Activated CD8-positive, alpha-beta T cell treated with anti-CD3 and anti-CD28 coated beads, Interleukin-2, amount 10 ng/mL, durations not matched to agents 7 days and 5 days (primary cell): Measurements from ENCODE around the gene LRRC1. TPM values are rescaled to one million over a fixed set of nuclear protein-coding genes. Genes with fewer than 3 reads are reported as not detected.

Experiments used
- ATAC-seq: fragments of 150-1000 bp; cut with Tn5 transposase; one replicate; pipeline ENCODE4 v1.10.0; 2021; ENCODE audit warnings: moderate library complexity
- CTCF ChIA-PET: fragments of 350-600 bp; sonication (Branson Sonifier 250); formaldehyde crosslinking; loops from one replicate; lab custom pipeline; 2021; ENCODE audit warnings: antibody characterized with exemption; lab: Charles Lee
- POLR2A ChIA-PET: fragments of 350-600 bp; sonication (Branson Sonifier 250); formaldehyde crosslinking; loops from one replicate; lab custom pipeline; 2021; ENCODE audit warnings: antibody characterized with exemption; lab: Charles Lee
- DNase-seq: peaks from one replicate; pipeline ENCODE4 v3.0.0-alpha.2; 2020
- H3K27ac Mint-ChIP-seq: one replicate; pipeline ENCODE4 v1.8.0; 2021; ENCODE audit warnings: mild to moderate bottlenecking, mixed read lengths
- H3K27me3 Mint-ChIP-seq: one replicate; pipeline ENCODE4 v1.8.0; 2021; ENCODE audit warnings: low read depth, mixed read lengths
- H3K36me3 Mint-ChIP-seq: one replicate; pipeline ENCODE4 v1.8.0; 2021; ENCODE audit warnings: low read depth, mixed read lengths
- H3K4me1 Mint-ChIP-seq: one replicate; pipeline ENCODE4 v1.8.0; 2021; ENCODE audit warnings: low read depth, mixed read lengths
- H3K4me3 Mint-ChIP-seq: one replicate; pipeline ENCODE4 v1.8.0; 2021; ENCODE audit warnings: mild to moderate bottlenecking, mixed read lengths
- H3K9me3 Mint-ChIP-seq: one replicate; pipeline ENCODE4 v1.8.0; 2022; ENCODE audit warnings: mixed read lengths; ENCODE audit not compliant: insufficient read depth
- total RNA-seq, 2 experiments: library from RNA; stranded (reverse); gene quantifications; one replicate each; pipeline ENCODE4 v1.2.3, GENCODE V29; 2021

The LRRC1 gene
- total RNA-seq, 2 experiments from 2014 or later: 3.6 to 4.2 TPM

- Mint-ChIP-seq H3K36me3 (peaks cover 8% of the 10 kb centered on the region), H3K27me3 (no peaks in the 10 kb centered on the region), H3K9me3 (no peaks in the 10 kb centered on the region), H3K27ac (no peak overlapping the region), H3K4me3 (no peak overlapping the region), H3K4me1 (no peaks in the 10 kb centered on the region)
- ChIA-PET POLR2A (no interaction called here), CTCF (no interaction called here)
- ATAC-seq (no peak), DNase-seq (no peak)
These were observed 112.0 kb downstream of the LRRC1 start for GRCh38 chr6:53906842-53907241.

- ATAC-seq: no peak
- H3K4me1 Mint-ChIP-seq: no peaks in the 10 kb centered on the region
- no peak overlapping the region for H3K4me3 Mint-ChIP-seq
- H3K27ac Mint-ChIP-seq: no peak overlapping the region
- no peaks in the 10 kb centered on the region for H3K9me3 Mint-ChIP-seq
- H3K27me3 Mint-ChIP-seq: no peaks in the 10 kb centered on the region
- ChIA-PET CTCF (no interaction called here), POLR2A (no interaction called here)
- no peak for DNase-seq
- H3K36me3 Mint-ChIP-seq: no peaks in the 10 kb centered on the region
These were observed 116.0 kb downstream of the LRRC1 start for GRCh38 chr6:53910834-53911233.

GRCh38 chr6:53912661-53913060, 117.9 kb downstream of the LRRC1 start:
- no peaks in the 10 kb centered on the region for H3K4me1 Mint-ChIP-seq
- no peak for ATAC-seq
- H3K27ac Mint-ChIP-seq: no peak overlapping the region
- no peaks in the 10 kb centered on the region for H3K27me3 Mint-ChIP-seq
- no peaks in the 10 kb centered on the region for H3K36me3 Mint-ChIP-seq
- H3K9me3 Mint-ChIP-seq: no peaks in the 10 kb centered on the region
- no peak for DNase-seq
- CTCF ChIA-PET: interaction anchor here (1.2 kb wide), 1 partner anchor 43 kb away, joined by 3 read pairs; no protein-coding TSS in a partner anchor
- POLR2A ChIA-PET: no interaction called here
- H3K4me3 Mint-ChIP-seq: no peak overlapping the region

DNA sequence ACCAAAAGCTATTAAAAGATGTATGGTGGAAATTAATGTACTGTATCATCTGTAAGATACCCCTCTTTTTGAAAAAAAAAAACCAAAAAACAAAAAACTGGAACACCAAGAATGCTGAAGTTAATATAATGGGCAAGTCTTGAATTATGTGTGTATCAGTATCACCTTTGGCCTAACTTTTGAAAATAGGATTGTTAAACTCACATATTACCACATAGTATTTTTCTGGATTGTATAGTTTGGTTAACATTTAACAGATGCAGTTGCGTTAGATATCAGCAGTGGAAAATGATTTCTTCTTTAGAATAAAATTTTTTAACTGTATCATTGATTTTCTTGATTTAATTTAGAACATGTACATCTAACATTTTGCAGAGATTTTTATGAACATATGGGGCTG, 118.5 kb downstream of the LRRC1 start:
- no peaks in the 10 kb centered on the region for H3K4me1 Mint-ChIP-seq
- H3K27ac Mint-ChIP-seq: no peak overlapping the region
- DNase-seq (no peak), ATAC-seq (no peak)
- CTCF ChIA-PET: interaction anchor here (1.2 kb wide), 1 partner anchor 43 kb away, joined by 3 read pairs; no protein-coding TSS in a partner anchor
- H3K9me3 Mint-ChIP-seq: no peaks in the 10 kb centered on the region
- H3K4me3 Mint-ChIP-seq: no peak overlapping the region
- POLR2A ChIA-PET: no interaction called here
- H3K27me3 Mint-ChIP-seq: no peaks in the 10 kb centered on the region
- no peaks in the 10 kb centered on the region for H3K36me3 Mint-ChIP-seq

DNA sequence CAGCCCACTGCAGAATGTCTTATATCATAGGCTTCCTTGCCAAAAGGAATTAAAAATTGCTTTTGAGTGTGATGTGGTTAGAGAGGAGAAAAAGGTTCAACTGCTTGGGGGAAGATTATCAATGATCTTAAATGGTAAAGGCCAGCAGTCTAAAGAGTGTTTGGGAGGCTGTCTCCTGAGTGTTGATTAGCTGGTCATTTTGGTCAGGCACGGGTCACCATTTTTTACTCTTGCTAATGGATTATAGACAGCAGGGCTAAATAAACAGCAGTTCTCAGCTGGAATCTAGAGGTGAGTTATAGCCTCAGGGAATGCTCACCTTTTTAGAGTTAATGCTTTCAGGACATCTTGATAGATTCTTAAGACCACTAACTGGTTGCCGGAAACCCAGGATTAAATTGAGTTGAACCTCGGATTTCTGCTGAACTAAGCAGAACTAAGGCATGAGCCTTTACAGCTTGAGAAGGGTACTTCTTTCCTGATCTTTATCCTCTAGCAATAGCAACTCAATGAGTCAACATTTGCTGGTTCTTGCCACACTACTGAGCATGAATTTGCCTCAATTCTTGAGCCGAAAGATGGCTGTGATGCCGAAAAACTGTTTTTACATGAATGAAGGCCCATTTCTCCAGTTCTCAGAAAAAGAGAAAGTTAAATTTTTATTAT, 120.4 kb downstream of the LRRC1 start:
- ATAC-seq (no peak), DNase-seq (no peak)
- ChIA-PET CTCF (no interaction called here), POLR2A (no interaction called here)
- no peaks in the 10 kb centered on the region for H3K27me3 Mint-ChIP-seq
- H3K36me3 Mint-ChIP-seq: no peaks in the 10 kb centered on the region
- H3K27ac Mint-ChIP-seq: no peak overlapping the region
- H3K4me3 Mint-ChIP-seq: no peak overlapping the region
- no peaks in the 10 kb centered on the region for H3K4me1 Mint-ChIP-seq
- H3K9me3 Mint-ChIP-seq: no peaks in the 10 kb centered on the region

DNA sequence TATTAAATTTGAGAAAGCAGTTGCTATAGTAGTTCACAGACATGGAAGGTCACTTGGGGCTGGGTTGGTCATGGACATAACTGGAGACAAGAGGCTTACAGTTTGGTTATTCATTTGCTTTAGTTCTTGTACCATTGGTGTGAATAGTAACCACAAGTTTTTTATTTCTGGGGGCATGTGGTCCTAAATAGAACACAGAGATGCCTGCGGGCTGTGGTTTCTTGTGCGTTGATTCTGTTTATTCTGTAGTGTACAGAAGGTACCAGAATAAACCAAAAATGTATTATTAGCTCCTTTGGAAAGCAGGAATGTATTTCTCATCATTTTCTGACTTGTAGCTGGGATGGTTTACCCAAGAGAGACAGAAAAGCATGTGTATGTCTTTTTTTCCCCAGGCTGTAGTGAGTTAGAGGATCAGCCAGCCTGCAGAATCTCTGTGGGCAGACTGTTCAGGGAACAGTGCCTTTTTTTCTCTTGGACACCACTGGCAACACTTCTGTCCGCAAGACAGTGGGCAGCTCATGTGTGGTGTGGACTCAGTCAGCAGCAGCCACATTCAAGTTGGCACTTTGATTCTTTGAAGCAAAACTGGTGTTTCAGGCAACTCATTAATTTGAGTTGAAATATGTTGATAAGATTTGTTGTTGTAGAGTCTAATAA, 122.1 kb downstream of the LRRC1 start:
- ChIA-PET POLR2A (interaction anchor here (0.7 kb wide), 1 partner anchor 593 kb away, joined by 3 read pairs; no protein-coding TSS in a partner anchor), CTCF (no interaction called here)
- Mint-ChIP-seq H3K4me1 (no peaks in the 10 kb centered on the region), H3K27me3 (no peaks in the 10 kb centered on the region), H3K27ac (no peak overlapping the region), H3K9me3 (no peaks in the 10 kb centered on the region), H3K36me3 (no peaks in the 10 kb centered on the region), H3K4me3 (no peak overlapping the region)
- ATAC-seq (no peak), DNase-seq (no peak)

DNA sequence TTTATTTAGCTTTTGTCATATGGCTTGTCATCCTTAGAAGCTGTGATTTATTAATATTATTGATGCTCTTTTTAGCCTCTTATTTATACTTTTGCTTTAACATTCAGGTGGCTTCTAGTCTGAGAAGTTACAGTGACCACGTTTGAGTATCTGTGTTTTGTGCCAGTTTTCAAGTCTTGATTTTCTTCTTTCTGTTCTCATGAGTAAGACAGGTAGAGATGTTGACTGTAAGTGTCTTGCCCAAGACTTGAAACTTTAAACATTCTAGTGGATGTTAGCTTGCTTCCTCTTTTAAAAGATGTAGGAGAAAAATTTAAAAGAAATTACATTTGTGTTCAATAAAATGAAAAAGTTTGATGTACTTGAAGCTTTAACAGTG, 122.6 kb downstream of the LRRC1 start:
- Mint-ChIP-seq H3K36me3 (no peaks in the 10 kb centered on the region), H3K9me3 (no peaks in the 10 kb centered on the region), H3K4me3 (no peak overlapping the region), H3K4me1 (no peaks in the 10 kb centered on the region), H3K27me3 (no peaks in the 10 kb centered on the region), H3K27ac (no peak overlapping the region)
- POLR2A ChIA-PET: no interaction called here
- DNase-seq: no peak
- CTCF ChIA-PET: no interaction called here
- ATAC-seq: no peak

GRCh38 chr6:53918854-53919510, 124.2 kb downstream of the LRRC1 start:
- ChIA-PET POLR2A (no interaction called here), CTCF (no interaction called here)
- Mint-ChIP-seq H3K27ac (no peak overlapping the region), H3K4me3 (no peak overlapping the region), H3K4me1 (no peaks in the 10 kb centered on the region), H3K9me3 (no peaks in the 10 kb centered on the region), H3K36me3 (peaks cover 2% of the 10 kb centered on the region), H3K27me3 (no peaks in the 10 kb centered on the region)
- ATAC-seq: no peak
- DNase-seq: no peak

- no peak for ATAC-seq
- CTCF ChIA-PET: no interaction called here
These were observed 125.1 kb downstream of the LRRC1 start for GRCh38 chr6:53919881-53920360.

DNA sequence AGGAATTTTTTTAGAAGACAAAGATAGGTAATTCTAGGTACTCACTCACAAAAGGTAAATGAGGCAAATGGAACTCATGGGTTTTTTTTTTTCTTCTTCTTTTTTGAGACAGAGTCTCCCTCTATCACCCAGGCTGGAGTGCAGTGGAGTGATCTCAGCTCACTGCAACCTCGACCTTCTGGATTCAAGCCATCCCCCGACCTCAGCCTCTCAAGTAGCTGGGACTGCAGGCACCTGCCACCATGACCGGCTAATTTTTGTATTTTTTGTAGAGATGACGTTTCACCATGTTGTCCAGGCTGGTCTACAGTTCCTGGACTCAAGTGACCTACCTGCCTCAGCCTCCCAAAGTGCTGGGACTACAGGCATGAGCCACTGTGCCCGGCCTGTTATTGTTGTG, 126.1 kb downstream of the LRRC1 start:
- Mint-ChIP-seq H3K4me3 (no peak overlapping the region), H3K27ac (no peak overlapping the region), H3K9me3 (no peaks in the 10 kb centered on the region), H3K4me1 (no peaks in the 10 kb centered on the region), H3K36me3 (peaks cover 2% of the 10 kb centered on the region), H3K27me3 (no peaks in the 10 kb centered on the region)
- ATAC-seq: no peak
- ChIA-PET CTCF (no interaction called here), POLR2A (no interaction called here)
- DNase-seq: no peak

More at GRCh38 chr6:53919881-53920360, 125.1 kb downstream of the LRRC1 start:
- POLR2A ChIA-PET: no interaction called here
- no peak overlapping the region for H3K27ac Mint-ChIP-seq
- DNase-seq: no peak
- H3K27me3 Mint-ChIP-seq: no peaks in the 10 kb centered on the region
- peaks cover 2% of the 10 kb centered on the region for H3K36me3 Mint-ChIP-seq
- no peak overlapping the region for H3K4me3 Mint-ChIP-seq
- no peaks in the 10 kb centered on the region for H3K9me3 Mint-ChIP-seq
- no peaks in the 10 kb centered on the region for H3K4me1 Mint-ChIP-seq

- ChIA-PET CTCF (no interaction called here), POLR2A (no interaction called here)
- no peak overlapping the region for H3K27ac Mint-ChIP-seq
These were observed 126.8 kb downstream of the LRRC1 start for GRCh38 chr6:53921639-53922038.

GRCh38 chr6:53922539-53922981, 127.8 kb downstream of the LRRC1 start:
- Mint-ChIP-seq H3K27me3 (no peaks in the 10 kb centered on the region), H3K36me3 (peaks cover 2% of the 10 kb centered on the region), H3K4me1 (no peaks in the 10 kb centered on the region), H3K27ac (no peak overlapping the region), H3K9me3 (no peaks in the 10 kb centered on the region), H3K4me3 (no peak overlapping the region)
- DNase-seq (no peak), ATAC-seq (no peak)
- CTCF ChIA-PET: no interaction called here
- POLR2A ChIA-PET: no interaction called here

More at GRCh38 chr6:53921639-53922038, 126.8 kb downstream of the LRRC1 start:
- DNase-seq: no peak
- Mint-ChIP-seq H3K27me3 (no peaks in the 10 kb centered on the region), H3K4me1 (no peaks in the 10 kb centered on the region), H3K4me3 (no peak overlapping the region), H3K9me3 (no peaks in the 10 kb centered on the region), H3K36me3 (peaks cover 2% of the 10 kb centered on the region)
- no peak for ATAC-seq
